HG03342 (cell line): ENCODE data around the gene HOXB2.

Experiments used
- ATAC-seq: cut with Tn5 transposase; IDR thresholded peaks from one replicate; pipeline ENCODE4 v1.9.1; 2021; ENCODE audit warnings: mild to moderate bottlenecking, moderate library complexity; ENCODE audit not compliant: unreplicated experiment

HOXB2 gene

DNA sequence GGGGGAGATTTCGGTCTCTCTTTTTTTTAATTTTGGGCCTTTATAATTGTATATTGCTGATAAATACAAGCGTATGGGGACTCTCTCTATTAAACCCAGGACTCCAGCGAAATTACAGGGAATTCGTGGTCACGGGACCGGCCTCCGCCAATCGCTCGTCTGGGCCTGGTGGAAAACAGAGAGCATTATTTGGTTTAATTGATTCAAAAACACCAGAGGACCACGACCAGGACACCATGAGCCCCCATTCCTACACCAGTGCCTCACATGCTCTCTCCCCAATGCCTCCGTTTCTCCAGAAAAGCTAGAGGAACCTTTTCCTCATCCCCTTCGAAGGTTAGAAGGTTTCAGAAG is at the start of gene HOXB2:
Gene HOXB2 (minus strand): TSS at position 88 of the 354 bp plus-strand sequence. CDS start 198 bp downstream, outside the sequence.
- no peak for ATAC-seq

GRCh38 chr17:48593840-48594537 is 49.1 kb upstream of the HOXB2 start:
- no peak for ATAC-seq

GRCh38 chr17:48593126-48593829 is 48.4 kb upstream of the HOXB2 start, which contains the start of gene HOXB5:
Gene HOXB5, minus strand, starts transcription at chr17:48593779. Its CDS starts 97 bp downstream, at chr17:48593682.
- ATAC-seq, result no peak

DNA sequence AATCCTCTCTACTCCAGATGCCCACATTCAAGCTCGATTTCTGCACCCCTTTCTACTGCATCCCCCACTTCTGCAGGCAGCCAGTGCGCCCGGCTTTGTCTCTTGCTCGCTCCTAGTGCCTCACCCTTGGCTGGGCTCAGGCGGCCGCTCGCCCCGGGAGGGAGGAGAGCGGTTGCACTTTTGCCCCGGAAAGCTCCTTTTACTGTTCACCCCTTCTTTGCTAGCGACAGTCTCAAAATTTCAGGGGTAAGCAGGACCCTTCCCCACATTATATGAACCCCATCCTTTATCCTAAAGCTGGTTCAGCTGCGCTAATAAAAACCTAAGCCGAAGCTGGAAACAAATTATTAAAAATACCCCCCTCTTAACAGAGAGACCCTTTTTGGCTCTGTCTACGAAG is 47.7 kb upstream of the HOXB2 start:
- no peak for ATAC-seq

GRCh38 chr17:48592057-48592514 is 47.2 kb upstream of the HOXB2 start:
- no peak for ATAC-seq

DNA sequence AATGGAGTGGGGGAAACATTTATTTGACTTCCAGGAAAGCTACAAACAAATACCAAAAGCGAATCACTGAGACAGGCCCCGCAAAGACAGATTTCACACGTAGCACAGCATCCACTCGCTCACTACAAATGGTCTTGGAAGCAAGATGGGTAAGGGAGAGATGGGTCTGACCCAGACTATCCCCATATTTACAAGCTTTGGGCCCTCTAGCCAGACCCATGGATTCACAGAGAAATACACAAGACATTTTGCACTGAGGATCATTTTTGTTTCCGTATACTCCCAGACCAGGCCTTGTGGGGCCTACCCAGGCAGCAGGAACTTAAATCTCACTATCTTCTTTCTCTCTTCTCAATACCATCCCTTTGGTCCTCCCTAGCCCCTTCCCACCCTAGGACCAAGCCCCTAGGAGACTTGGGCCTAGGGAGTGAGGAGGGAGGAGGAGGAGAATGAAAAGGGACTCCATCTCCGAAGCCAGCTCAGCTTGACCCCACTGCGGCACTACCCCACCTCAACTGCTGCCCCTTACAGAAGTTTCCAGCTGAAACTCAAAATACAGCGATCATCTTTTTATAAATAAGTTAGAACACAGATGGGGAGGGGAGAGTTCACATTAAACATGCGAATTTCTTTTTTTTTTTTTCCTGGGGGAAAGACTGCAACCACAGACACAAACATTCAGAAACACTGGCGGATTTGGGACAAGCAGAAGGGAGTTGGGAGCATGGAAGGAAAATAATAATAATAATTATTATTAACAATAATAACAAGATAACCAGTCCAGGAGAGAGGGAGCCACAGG is 46.5 kb upstream of the HOXB2 start:
- no peak for ATAC-seq

- ATAC-seq, result no peak
Observed at GRCh38 chr17:48590607-48591161, 45.8 kb upstream of the HOXB2 start.

DNA sequence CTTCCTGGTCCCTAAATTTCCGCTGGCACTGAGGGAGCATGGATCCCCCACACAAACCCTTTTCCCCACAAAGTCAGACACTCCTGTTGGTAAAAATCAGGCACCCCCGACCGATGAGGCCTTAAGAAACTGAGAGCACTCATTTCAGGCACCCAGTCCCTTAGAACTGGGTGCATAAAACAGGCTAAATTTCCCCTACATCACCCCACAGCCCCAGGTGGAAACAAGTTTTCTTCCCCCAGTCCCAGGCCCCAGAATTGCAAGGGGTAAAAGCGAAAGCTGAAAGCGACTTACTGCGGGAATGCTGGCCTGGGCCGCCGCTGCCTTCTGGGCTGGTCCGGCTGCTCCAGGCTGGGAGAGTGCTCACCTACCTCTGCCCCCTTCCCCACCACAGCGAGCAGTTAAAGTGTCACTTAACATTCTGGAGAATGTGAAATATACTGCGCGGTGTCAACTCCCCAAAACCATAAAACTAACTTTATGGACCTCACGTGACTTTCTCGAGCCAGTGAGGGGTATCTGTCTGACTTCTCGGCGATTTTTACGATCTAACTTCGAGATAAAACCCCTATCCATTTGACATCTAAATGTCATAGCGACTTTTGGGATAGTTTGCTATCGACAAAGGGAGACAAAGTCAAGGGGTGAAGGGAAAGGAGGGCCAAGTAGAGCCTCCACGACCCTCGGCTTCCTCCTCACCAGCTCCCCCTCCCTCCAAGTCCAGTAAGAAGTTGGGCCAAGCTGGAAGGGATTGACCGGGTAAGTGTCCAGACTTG is 45.1 kb upstream of the HOXB2 start, which contains the start of gene HOXB3:
Gene HOXB3 (minus strand): TSS at position 411 of the 776 bp plus-strand sequence. CDS start 37,767 bp downstream, outside the sequence.
- no peak for ATAC-seq

GRCh38 chr17:48589060-48589830 is 44.3 kb upstream of the HOXB2 start:
- no peak for ATAC-seq

- no peak for ATAC-seq
Observed at GRCh38 chr17:48588528-48588927, 43.6 kb upstream of the HOXB2 start.

GRCh38 chr17:48588074-48588415 is 43.1 kb upstream of the HOXB2 start:
- ATAC-seq, result no peak

- no peak for ATAC-seq
Observed at GRCh38 chr17:48587276-48588073, 42.6 kb upstream of the HOXB2 start.

DNA sequence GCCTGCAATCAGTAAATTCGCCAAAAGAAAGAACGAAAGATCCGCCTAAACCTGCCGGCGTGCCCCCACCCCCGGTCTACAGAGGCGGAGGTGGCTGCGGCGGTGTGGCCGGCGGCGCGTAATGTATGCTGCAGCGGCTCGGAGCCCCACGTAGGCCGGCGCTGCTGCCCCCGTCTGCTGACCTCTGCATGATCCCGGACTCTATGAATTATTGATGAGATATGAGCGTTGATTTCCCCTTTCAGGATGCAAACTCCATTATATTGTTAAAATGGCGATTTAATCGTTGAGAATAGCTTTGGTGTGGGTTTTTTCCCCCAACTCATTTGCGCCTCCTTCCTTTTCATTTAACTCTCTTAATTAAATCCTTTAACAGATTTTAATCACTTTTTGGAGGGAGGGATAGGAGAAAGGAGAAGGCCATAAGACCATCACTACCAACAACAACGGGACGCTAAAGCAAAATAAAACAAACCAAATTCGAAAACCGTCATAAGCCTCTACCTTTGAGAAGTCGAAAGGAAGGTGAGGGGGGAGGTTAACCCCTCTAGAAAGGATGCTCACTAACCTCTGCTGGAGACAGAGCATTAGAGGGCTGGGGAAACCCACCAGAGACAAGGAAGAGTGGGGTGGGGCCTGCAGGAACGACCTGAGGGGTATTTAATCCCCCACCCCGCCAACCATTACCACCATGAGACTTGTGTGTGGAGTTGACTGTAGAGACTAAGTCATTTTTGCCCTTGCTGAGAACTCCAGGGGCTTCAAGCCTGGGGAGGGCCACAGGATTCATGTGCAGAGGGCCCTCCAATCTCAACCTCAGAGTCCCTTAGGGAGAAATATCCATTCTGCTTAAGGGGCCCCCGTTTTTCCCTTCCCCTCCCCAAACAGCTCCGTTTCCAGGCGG is 41.7 kb upstream of the HOXB2 start:
- no peak for ATAC-seq

DNA sequence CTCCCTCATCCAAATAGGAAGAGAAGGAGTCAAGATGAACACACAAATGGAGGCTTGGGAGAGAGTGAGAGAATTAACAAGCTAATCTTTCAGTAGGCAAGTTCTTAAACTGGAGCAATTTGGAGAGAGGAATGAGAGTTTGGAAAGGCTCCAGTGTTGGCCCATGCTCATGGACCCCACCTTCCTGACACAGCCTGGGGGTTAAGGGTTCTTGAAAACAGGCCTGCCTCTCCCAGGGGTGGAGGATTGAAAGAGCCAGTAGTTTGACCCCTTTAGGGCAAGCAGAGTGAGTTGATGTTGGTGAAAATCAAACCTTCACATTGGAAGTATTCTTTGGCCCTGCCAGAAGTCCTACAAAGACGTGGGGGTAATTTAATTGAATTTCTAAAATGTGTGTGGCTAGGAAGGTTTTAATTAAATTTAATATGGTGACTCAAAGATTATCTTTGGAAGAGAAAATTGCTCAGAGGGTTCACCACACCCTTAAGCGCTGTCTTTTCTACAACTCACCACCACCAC is 39.4 kb upstream of the HOXB2 start:
- no peak for ATAC-seq

DNA sequence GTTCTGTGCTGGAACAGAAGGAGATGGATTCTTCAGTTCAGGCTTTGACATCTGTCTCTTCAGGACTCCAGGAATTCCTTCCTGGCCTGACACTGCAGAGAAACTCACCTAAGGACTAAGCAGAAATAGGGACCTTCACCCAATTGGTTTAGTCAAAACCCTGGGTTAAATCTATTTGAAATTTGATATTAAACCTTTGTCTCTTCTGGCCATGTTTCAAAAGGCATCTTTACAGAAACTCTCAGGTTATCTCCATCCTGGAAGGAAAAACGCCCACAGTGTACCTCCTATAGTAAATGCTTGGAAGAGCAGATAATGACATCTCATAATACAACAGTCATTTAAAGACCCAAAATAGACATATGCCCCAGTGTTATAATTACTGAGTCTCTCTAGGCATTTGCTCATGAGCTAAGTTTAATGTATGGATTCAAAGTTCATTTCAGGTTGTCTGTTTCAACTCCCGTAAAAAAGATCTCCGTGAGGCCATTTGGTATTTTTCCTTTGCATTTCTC is 38.9 kb upstream of the HOXB2 start:
- ATAC-seq, result no peak

DNA sequence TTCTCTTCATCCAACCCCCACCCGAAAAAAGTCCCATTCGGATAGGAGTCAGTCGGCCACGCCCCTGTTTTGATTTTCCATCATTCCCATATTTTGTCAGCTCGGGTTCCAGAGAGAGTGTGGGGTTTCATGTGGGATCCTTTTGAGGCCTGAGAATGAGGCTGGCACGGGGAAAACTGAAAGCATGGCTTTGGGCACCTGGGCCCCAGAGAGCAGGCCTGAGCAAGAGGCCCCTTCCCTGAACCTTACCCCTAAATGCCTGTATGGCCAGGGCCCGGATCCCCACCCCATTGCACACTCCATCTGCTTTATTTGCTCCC is 37.8 kb upstream of the HOXB2 start:
- no peak for ATAC-seq

DNA sequence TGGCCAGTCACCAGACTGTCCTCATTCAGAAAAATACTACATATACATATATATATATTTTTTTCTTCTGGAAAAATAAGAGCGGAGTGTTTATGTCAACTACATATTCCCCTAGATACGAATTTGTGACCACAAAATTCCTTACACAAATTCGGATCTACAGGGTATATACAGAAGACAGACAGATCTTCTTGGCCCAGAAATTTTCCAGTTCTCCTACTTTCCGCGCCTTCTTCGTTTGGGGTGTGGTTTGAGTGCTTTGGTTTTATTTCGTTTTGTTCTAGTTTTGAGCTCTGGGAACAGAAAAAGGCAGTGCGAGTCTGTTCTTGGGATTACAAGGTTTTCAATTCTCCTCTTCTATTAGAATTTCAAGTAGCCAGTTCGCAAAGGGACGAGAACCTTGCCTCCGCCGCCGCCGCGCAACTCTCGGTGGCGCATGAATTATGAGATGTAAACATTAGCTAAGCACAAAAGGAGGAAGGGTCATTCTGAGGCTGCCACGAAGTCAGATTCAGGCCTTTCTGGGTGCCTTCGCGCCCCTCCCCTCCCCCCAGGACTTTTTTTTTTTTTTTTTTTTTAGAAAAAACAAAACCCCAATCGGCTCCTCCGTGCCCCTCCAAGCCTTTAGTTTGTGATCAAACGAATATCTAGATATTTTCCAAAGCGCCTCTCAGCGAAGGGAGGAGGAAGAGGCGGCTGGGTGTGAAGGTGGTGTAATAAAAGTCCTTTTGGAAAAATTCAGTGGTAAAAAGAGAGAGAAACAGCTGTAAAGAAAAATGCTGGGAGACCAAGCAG is 35.0 kb upstream of the HOXB2 start:
- ATAC-seq, result no peak
